ES-I3 (cell line): ENCODE measurements around the gene MYO9A.

Source experiments
- H3K36me3 ChIP-seq: 2 replicates; pipeline ENCODE4 v1.6.1; 2013; ENCODE audit warnings: mild to moderate bottlenecking, low read length, control low read depth, moderate library complexity; ENCODE audit not compliant: insufficient read depth
- H3K4me1 ChIP-seq: 2 replicates; pipeline ENCODE4 v1.6.1; 2013; ENCODE audit warnings: mild to moderate bottlenecking, control low read depth, low read length; ENCODE audit not compliant: insufficient read depth
- H3K9ac ChIP-seq: 2 replicates; pipeline ENCODE4 v1.6.1; 2013; ENCODE audit warnings: low read depth, mild to moderate bottlenecking, low read length, moderate library complexity
- H3K9me3 ChIP-seq: 2 replicates; pipeline ENCODE4 v1.6.1; 2013; ENCODE audit warnings: mild to moderate bottlenecking, low read length, moderate library complexity; ENCODE audit not compliant: control insufficient read depth, insufficient read depth

The MYO9A gene

DNA sequence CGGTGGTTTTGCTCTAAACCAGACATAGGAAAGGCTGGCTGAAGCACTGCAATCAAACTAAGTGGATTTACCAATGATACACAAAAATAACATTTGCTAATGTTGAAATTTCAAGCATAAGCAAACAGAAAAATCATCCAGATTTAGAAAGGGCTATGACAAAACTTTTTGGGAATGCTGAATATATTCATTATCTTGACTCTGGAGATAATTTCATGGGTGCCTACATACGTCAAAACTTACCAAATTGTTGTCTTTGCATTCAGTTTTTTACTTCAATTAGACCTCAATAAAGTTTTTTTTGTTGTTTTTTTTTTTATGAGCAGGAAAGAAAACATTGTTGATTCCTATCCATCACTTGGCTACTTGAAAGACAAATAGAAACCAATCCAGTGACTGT is 166.8 kb downstream of the MYO9A start:
- Histone ChIP-seq H3K4me1 (no peaks in the 10 kb centered on the region), H3K9me3 (no peaks in the 10 kb centered on the region), H3K36me3 (no peaks in the 10 kb centered on the region), H3K9ac (no peak overlapping the region)

DNA sequence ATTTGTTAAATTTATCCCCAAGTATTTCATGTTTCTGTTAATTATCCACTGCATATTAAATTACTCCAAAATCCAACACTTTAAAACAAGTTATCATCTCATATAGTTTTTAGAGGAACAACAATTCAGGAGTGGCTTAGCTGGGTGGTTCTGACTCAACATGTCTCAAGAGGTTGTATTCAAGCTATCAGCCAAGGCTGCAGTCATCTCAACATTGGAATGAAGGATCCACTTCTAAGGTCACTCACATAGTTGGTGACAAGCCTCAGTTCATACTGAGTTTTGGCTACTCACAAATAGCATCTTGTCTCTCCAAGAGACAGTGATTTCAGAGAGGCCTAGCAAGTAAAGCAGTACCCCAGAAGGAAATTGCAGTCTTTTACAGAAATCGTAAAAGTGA is 172.9 kb downstream of the MYO9A start:
- Histone ChIP-seq H3K9me3 (no peaks in the 10 kb centered on the region), H3K36me3 (no peaks in the 10 kb centered on the region), H3K9ac (no peak overlapping the region), H3K4me1 (peaks cover 3% of the 10 kb centered on the region; the same call in 1 of the 2 replicates)

DNA sequence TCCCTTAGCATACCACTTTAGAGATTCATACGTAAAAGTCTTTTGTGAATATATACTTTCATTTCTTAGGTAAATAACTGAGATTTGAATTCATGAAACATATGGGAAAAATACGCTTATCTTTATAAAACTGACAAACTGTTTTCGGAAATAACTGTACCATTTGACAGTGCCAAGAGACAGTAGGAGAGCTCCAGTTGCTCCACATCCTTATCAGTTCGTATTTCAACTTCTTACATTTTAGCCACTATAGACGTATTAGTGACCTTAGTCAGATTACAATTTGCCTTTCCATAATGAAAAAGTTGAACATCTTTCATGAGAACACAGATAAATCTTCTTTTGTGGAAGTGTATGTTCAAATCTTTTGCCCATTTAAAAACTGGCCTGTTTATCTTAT is 174.1 kb downstream of the MYO9A start:
- H3K36me3 ChIP-seq = no peaks in the 10 kb centered on the region
- no peak overlapping the region for H3K9ac ChIP-seq
- no peaks in the 10 kb centered on the region for H3K9me3 ChIP-seq
- peaks cover 4% of the 10 kb centered on the region; the same call in 1 of the 2 replicates for H3K4me1 ChIP-seq

DNA sequence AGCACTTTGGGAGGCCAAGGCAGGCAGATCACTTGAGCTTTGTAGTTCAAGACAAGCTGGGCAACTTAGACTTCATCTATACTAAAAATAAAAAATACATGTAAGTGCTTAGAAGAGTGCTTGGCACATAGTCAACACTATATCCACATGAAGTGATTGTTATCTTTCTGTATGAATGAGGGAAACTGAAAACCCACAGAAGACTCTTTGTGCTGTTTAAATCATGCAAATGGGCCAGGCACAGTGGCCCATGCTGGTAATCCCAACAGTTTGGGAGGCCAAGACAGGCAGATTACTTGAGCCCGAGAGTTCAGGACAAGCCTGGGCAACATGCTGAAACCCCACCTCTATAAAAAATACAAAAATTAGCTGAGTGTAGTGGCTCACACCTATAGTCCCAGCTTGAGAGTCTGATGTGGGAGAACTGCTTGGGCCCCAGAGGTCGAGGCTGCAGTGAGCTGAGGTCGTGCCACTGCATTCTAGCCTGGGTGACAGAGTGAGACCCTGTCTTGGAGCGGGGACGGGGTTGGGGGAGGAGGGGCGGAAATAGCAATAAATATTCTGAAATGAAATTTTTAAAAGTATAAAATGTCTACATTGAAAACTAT is 177.9 kb downstream of the MYO9A start:
- Histone ChIP-seq H3K36me3 (no peaks in the 10 kb centered on the region), H3K9me3 (no peaks in the 10 kb centered on the region), H3K4me1 (peaks cover 4% of the 10 kb centered on the region; the same call in 1 of the 2 replicates), H3K9ac (no peak overlapping the region)

DNA sequence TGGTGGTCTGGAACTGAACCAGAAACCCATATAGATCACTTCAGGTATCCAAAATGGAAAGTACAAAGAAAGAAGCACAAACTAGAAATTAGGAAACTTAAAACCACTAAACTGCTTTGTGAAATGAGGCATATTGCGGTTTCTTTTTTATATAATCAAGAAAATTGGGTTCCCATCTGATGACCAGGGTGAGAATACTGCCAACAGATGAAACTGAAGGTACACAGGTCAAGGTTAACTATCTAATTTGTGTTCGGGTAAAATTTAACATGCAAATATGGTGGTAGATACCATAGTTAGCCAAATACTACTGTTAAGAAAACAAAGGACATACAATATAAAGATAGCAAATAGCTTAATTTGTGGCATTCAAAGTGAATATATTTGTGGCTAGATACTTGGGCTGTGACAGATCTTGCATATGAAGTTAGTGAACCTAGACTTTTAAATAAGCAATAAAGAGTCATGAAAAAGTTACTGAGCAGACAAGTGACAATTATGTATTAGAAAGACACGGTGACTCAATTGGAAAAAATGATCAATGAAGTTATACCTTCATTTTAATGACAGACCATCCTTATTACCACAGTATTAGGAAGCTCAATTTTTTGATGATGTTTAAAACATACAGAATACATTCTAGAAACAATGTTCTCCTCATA is 180.2 kb downstream of the MYO9A start:
- Histone ChIP-seq H3K36me3 (no peaks in the 10 kb centered on the region), H3K4me1 (peaks cover 4% of the 10 kb centered on the region; the same call in 1 of the 2 replicates), H3K9me3 (no peaks in the 10 kb centered on the region), H3K9ac (no peak overlapping the region)

DNA sequence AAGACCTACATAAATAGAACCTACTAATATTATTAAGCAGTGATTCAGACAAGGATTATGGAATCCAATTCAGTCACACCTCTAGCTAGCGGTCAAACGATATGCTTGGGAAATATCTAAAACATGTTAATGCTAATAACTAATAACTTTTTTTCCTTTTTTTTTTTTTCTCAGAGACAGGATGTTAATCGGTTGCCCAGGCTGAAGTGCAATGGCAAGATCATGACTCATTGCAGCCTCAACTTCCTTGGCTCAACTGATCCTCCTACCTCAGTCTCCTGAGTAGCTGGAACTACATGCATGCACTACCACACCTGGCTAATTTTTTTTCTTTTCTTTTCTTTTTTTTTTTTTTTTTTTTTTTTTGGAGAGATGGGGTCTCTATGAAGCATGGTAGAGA is 183.5 kb downstream of the MYO9A start:
- Histone ChIP-seq H3K36me3 (no peaks in the 10 kb centered on the region), H3K9me3 (no peaks in the 10 kb centered on the region), H3K9ac (no peak overlapping the region), H3K4me1 (no peaks in the 10 kb centered on the region)

DNA sequence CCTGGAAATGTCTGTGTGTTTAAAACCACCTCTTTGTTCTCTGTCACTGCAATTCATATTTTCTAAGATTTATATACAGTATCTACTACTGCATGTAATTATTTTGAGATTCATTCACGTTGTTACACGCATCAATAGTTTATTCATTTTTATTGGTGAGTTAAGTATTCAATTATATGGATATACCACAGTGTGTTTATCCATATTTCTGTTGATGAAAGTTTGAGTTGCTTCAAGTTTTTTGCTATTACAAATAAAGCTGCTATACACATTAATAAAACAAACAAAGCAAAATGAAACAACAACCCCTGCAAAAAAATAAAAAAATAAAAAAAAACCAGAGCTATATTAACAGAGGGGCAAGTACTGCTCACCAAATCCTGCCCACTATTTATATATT is 185.3 kb downstream of the MYO9A start:
- Histone ChIP-seq H3K9ac (no peak overlapping the region), H3K36me3 (no peaks in the 10 kb centered on the region), H3K4me1 (no peaks in the 10 kb centered on the region), H3K9me3 (no peaks in the 10 kb centered on the region)

DNA sequence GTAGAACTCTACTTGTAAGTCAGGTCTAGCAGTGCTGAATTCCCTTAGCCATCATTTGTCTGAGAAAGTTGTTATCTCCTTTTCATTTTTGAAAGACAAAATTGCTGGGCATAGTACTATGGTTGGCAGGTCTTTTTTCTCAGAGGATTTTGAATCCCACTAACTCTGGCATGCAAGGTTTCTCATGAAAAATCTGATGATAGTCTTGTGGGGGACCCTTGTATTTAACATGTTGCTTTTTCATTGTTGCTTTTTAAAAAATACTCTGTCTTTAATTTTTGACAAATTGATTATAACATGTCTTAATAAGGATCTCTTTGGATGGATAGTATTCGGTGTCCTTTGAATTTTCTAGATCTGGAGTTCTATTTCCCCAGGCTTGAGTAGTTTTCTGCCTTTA is 186.7 kb downstream of the MYO9A start:
- Histone ChIP-seq H3K36me3 (no peaks in the 10 kb centered on the region), H3K9me3 (no peaks in the 10 kb centered on the region), H3K4me1 (no peaks in the 10 kb centered on the region), H3K9ac (no peak overlapping the region)

DNA sequence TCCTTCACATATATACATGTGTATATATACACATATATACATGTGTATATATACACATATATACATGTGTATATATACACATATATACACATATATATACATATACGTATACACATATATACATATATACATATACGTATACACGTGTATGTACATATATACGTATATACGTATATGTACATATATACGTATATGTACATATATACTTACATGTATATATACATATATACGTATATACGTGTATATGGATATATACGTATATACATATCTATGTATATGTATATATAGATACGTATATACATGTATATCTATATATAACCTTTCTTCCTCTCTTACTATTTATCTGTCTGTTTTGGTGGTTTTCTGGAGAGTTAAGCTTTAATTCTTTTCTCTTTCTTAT is 192.8 kb downstream of the MYO9A start:
- Histone ChIP-seq H3K9ac (no peak overlapping the region), H3K36me3 (no peaks in the 10 kb centered on the region), H3K4me1 (no peaks in the 10 kb centered on the region), H3K9me3 (no peaks in the 10 kb centered on the region)

DNA sequence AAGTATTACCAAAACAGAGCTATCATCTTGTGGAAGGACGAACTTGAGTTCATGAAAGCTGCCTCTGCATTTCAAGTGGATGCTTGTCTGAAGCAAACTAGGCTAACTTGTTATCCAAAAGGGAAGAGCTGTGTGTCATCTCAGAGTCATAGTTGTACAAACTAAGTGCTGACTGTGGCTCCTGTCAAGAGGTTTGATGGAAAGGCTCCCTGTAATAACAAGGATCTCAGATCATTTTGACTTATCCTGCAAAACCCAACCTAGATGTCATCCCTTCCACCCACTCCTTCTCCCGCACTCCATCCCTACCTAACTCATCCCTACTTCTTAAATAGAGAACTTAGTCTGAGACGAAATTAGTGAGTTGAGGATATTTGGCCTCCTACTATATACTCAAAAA is 196.8 kb downstream of the MYO9A start:
- Histone ChIP-seq H3K9me3 (no peaks in the 10 kb centered on the region), H3K4me1 (no peaks in the 10 kb centered on the region; the same call in 1 of the 2 replicates), H3K36me3 (no peaks in the 10 kb centered on the region), H3K9ac (no peak overlapping the region)

DNA sequence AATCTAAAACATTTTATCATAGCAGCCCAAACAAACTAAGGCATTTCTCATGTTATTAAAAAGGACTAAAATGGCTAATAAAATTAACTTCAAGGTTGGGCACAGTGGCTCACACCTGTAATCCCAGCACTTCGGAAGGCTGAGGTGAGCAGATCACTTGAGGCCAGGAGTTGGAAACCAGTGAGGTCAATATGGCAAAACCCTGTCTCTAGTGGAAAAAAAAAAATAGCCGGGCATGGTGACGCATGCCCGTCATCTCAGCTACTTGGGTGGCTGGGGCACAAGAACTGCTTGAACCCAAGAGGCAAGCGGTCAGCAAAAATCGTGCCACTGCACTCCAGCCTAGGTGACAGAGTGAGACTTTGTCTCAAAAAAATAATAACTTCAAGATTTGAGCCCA is 197.4 kb downstream of the MYO9A start:
- Histone ChIP-seq H3K9ac (no peak overlapping the region), H3K9me3 (no peaks in the 10 kb centered on the region), H3K36me3 (no peaks in the 10 kb centered on the region), H3K4me1 (no peaks in the 10 kb centered on the region; the same call in 1 of the 2 replicates)

DNA sequence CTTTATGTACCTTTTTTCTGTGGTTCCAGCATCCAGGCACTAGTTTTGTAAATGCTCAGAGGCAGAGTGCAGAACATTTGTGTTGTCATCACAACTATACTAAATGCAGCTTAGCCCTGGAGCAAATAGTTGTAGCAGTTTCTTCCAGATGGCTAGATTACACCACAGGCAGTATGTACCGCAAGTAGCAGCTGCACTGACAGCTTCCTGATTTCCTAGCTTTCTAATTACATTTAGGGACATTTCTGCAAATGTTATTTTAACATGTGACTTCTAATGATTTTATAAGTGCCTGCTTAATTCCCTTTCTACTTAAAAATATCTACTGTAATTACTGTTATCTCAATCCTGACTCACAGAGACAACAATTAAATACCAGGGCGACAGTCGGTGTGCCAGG is 201.1 kb downstream of the MYO9A start:
- H3K4me1 ChIP-seq = no peaks in the 10 kb centered on the region; the same call in 1 of the 2 replicates
- H3K9ac ChIP-seq = no peak overlapping the region
- no peaks in the 10 kb centered on the region for H3K36me3 ChIP-seq
- no peaks in the 10 kb centered on the region for H3K9me3 ChIP-seq

DNA sequence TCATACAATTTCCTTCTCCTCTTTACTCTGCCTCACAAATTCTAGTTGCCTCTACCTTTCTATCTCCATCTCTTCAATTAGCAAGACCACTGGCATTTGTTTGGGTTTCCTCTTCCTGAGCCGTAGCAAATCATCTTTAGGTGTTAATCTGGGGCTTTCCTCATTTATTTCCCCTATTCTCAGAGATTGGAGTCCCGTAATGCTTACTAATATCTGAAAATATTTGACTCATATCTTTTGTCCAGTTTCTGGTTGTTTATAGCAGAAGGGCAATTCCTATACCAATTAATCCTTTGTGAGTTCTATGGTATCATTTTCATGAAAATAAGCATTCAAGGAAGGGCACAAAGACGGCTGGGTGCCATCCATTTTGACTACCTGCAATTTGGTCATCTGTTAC is 203.9 kb downstream of the MYO9A start:
- Histone ChIP-seq H3K36me3 (no peaks in the 10 kb centered on the region), H3K9ac (no peak overlapping the region), H3K9me3 (no peaks in the 10 kb centered on the region), H3K4me1 (no peaks in the 10 kb centered on the region; the same call in 1 of the 2 replicates)

DNA sequence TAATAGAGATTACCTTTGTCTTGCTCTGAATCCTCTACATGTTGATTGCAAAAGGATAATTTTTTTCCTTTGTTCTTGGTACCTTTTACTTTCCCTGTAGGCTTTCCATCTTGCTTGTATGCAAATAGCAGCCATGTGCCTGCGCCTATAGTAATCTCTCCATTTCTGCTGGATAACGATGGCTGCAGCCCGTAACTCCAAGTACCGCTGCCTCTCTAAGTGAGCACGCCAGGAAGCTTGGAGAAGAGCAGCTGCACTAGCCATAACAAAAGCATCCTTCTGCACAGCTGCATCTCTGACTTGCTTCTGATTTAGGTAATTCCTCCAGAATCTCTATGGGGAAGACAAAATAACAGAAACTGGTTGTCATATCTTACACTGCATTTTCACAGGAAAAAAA is 218.3 kb downstream of the MYO9A start:
- H3K4me1 ChIP-seq = no peaks in the 10 kb centered on the region
- H3K9me3 ChIP-seq = no peaks in the 10 kb centered on the region
- no peak overlapping the region for H3K9ac ChIP-seq
- no peaks in the 10 kb centered on the region for H3K36me3 ChIP-seq

DNA sequence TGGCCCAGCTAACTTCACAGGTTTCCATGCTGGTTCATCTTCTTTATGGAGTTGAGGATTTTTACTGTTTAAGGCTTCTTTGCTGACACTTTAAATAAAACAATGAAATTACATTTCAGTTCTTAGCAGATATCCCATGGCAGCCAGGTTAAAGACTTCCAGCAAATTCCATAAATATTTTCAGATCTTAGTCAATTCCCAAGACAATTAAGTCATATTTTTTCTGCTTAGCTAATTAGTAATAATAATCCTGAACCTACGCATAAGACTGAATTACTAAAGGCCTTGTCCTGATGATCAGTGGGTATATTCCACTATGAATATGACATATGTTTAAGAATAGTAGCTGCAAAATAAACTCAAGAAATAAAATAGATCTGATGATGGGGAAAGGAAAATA is 224.3 kb downstream of the MYO9A start:
- H3K4me1 ChIP-seq = no peaks in the 10 kb centered on the region
- peaks cover 3% of the 10 kb centered on the region; the same call in 1 of the 2 replicates for H3K36me3 ChIP-seq
- H3K9ac ChIP-seq = no peak overlapping the region
- no peaks in the 10 kb centered on the region for H3K9me3 ChIP-seq
